HG03442 (cell line): Measurements from ENCODE around the gene OR2A5.
"Not testable (repeated sequence)": the region's sequence is repeated elsewhere in the genome, so short reads cannot be mapped to it uniquely, and the experiment has no call there.

Experiments
- ATAC-seq: cut with Tn5 transposase; IDR thresholded peaks from one replicate; pipeline ENCODE4 v1.9.1; 2021; ENCODE audit warnings: mild to moderate bottlenecking, moderate library complexity; ENCODE audit not compliant: unreplicated experiment

OR2A5 gene

GRCh38 chr7:144032985-144033709 is 15.6 kb upstream of the OR2A5 start:
- ATAC-seq = no peak

DNA sequence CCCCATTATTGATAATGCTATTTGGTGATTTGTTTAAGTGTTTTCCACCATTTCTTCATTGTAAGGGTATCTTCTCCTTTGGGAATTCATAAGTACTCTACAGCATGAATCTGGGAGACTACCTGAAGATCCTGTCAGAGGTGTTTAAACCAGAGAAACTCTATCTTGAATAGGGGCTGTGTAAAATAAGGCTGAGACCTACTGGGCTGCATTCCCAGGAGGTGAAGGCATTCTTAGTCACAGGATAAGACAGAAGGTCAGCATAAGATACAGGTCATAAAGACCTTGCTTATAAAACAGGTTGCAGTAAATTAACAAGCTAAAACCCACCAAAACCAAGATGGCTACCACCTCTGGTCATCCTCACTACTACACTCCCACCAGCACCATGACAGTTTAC is 13.4 kb upstream of the OR2A5 start:
- no peak for ATAC-seq

- ATAC-seq = no peak
These were observed 12.4 kb upstream of the OR2A5 start for GRCh38 chr7:144036302-144036885.

- ATAC-seq = no peak
These were observed 11.2 kb upstream of the OR2A5 start for GRCh38 chr7:144037414-144038035.

GRCh38 chr7:144038887-144039286 is 9.9 kb upstream of the OR2A5 start:
- ATAC-seq = no peak

- ATAC-seq = no peak
These were observed 743 bp downstream of the OR2A5 start for GRCh38 chr7:144049491-144049890.

GRCh38 chr7:144050093-144050492 is 1.3 kb downstream of the OR2A5 start:
- ATAC-seq = no peak

GRCh38 chr7:144050884-144051283 is 2.1 kb downstream of the OR2A5 start:
- not testable (repeated sequence) for ATAC-seq

DNA sequence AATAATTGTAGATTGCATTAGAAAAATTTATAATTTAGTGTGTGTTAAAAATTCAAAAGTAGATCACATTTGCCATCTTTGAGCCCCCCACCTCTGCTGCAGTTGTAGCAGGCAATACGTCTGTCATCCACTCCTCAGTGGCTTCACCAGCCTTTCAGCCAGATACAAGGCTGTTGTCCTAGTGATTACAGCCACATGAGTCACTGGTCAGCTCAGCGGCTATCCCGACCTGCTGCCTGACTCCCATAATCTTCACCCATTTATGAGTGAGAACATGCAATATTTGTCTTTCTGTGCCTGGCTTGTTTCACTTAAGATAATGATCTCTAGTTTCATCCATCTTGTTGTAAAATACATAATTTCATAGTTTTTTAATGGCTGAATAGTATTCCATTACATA is 9.2 kb downstream of the OR2A5 start:
- ATAC-seq = no peak

DNA sequence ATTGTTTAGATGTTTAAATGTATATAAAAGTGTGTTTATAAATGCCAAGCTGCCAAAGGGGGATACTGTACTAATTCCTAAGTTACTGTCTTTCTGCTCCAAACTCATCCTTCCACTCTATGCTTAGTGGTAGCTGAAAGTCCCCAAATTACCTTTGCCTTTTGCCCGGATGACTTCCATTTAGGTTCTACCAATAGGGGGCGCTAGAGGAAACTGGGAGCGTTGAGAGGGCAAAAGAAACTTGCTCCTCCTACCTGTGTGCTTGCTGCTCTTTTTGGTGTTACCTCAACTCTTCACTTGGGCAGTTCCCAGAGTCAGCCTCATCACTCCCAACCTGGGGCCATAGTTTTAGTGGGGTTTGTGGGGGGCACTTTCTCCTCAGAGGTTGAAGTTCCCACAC is 15.0 kb downstream of the OR2A5 start:
- ATAC-seq = no peak

GRCh38 chr7:144069511-144069910 is 20.8 kb downstream of the OR2A5 start, which contains the start of gene OR2A25:
TSS of gene OR2A25 (plus strand) at chr7:144069811. CDS start at chr7:144074220, 4,409 bp downstream.
- no peak for ATAC-seq

- ATAC-seq = no peak
These were observed 21.2 kb downstream of the OR2A5 start for GRCh38 chr7:144069953-144070352.

DNA sequence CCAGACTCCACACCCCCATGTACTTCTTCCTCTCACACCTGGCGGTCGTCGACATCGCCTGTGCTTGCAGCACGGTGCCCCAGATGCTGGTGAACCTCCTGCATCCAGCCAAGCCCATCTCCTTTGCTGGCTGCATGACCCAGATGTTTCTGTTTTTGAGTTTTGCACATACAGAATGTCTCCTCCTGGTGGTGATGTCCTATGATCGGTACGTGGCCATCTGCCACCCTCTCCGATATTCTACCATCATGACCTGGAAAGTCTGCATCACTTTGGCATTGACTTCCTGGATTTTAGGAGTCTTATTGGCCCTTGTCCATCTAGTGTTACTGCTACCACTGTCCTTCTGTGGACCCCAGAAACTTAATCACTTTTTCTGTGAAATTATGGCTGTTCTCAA is 25.6 kb downstream of the OR2A5 start:
- no peak for ATAC-seq

DNA sequence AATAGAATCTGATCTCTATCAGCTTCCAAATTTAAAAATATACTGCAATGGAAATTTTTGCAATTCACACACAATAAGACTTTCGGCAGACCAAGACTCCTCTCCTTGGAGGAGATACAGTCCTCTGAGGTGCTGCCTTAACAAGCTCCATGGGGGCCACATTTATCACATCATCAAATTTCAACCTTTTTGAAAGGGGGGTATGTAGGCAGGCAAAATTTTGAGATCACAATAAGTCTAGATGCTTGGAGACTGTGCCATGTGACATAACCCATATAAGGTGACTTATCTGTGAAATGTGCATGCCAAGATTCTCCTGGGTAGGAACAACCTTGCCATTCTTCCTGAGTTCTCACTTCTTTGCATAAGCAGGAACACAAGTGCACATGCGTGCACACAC is 37.2 kb downstream of the OR2A5 start, which contains the start of gene OR2A12:
Gene OR2A12, plus strand, starts transcription at position 301 of the 400 bp plus-strand sequence. CDS start 8,830 bp downstream, outside the sequence.
- no peak for ATAC-seq

GRCh38 chr7:144086730-144087129 is 38.0 kb downstream of the OR2A5 start:
- no peak for ATAC-seq

- ATAC-seq = no peak
These were observed 38.5 kb downstream of the OR2A5 start for GRCh38 chr7:144087230-144087629.

GRCh38 chr7:144090667-144091066 is 41.9 kb downstream of the OR2A5 start:
- no peak for ATAC-seq

- ATAC-seq = no peak
These were observed 50.0 kb downstream of the OR2A5 start for GRCh38 chr7:144098776-144099175.

- no peak for ATAC-seq
These were observed 51.9 kb downstream of the OR2A5 start for GRCh38 chr7:144100607-144101006.

DNA sequence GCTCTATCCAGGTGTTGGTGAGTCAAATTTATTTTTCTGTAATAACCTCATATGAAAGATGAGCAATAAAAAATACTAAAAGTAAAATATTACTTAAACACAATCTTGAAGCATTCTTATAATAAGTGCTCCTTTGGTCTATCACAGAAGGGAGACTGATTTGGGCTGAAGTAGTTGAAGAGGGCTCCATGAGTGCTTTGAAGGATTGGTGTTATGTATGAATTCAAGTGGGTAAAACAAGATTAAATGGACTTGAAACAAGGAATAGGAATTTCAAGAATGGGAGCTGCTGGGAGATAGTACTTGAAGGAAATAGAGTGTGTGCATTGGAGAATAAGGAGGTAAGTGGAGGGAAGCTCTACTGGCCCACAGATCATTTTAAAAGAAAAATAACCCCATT is 53.3 kb downstream of the OR2A5 start:
- ATAC-seq = no peak

GRCh38 chr7:144105211-144105610 is 56.5 kb downstream of the OR2A5 start:
- no peak for ATAC-seq
